Osteoblast (primary cell): ENCODE data around the gene FEM1A. TPM values are rescaled to one million over a fixed set of nuclear protein-coding genes. Genes with fewer than 3 reads are reported as not detected.
"Not testable (repeated sequence)": the region's sequence is repeated elsewhere in the genome, so short reads cannot be mapped to it uniquely, and the experiment has no call there.

Source experiments
- DNase-seq: peaks from one replicate; pipeline ENCODE4 v3.0.0; 2011; ENCODE audit warnings: low spot score, mixed read lengths; ENCODE audit not compliant: insufficient read length; ENCODE audit errors: missing footprints
- H2AFZ ChIP-seq: 2 replicates; pipeline ENCODE4 v1.6.0; 2011; ENCODE audit warnings: mild to moderate bottlenecking, low read length
- H3K27ac ChIP-seq: 2 replicates; pipeline ENCODE4 v1.5.1; 2011; ENCODE audit warnings: mild to moderate bottlenecking, low read depth, low read length, moderate library complexity
- H3K27me3 ChIP-seq: 2 replicates; pipeline ENCODE4 v1.6.0; 2012; ENCODE audit warnings: mild to moderate bottlenecking, control low read depth, inconsistent platforms, low read length, moderate library complexity; ENCODE audit not compliant: insufficient read depth
- H3K36me3 ChIP-seq: 2 replicates; pipeline ENCODE4 v1.5.1; 2011; ENCODE audit warnings: mild to moderate bottlenecking, low read length, control low read depth, moderate library complexity; ENCODE audit not compliant: insufficient read depth
- H3K4me1 ChIP-seq: 2 replicates; pipeline ENCODE4 v1.5.1; 2011; ENCODE audit warnings: mild to moderate bottlenecking, low read length, control low read depth, moderate library complexity; ENCODE audit not compliant: insufficient read depth
- H3K4me2 ChIP-seq: 2 replicates; pipeline ENCODE4 v1.6.0; 2011; ENCODE audit warnings: mild to moderate bottlenecking, low read length; ENCODE audit not compliant: insufficient read depth
- H3K4me3 ChIP-seq: fragments of 200-600 bp; sonication (generic); 3 replicates; pipeline ENCODE4 v1.5.1; 2012; ENCODE audit warnings: mild to moderate bottlenecking, low read length, inconsistent platforms; ENCODE audit not compliant: insufficient read depth
- H3K79me2 ChIP-seq: 2 replicates; pipeline ENCODE4 v1.6.0; 2012; ENCODE audit warnings: mild to moderate bottlenecking, low read length, control low read depth, inconsistent platforms; ENCODE audit not compliant: insufficient read depth
- H3K9me3 ChIP-seq: 2 replicates; pipeline ENCODE4 v1.5.1; 2011; ENCODE audit warnings: low read depth, low read length, control low read depth
- H4K20me1 ChIP-seq: 2 replicates; pipeline ENCODE4 v1.6.0; 2012; ENCODE audit warnings: mild to moderate bottlenecking, low read length, control low read depth; ENCODE audit not compliant: insufficient read depth
- CTCF ChIP-seq: IDR thresholded peaks from 2 replicates; pipeline ENCODE4 v1.5.1; 2011; ENCODE audit warnings: mild to moderate bottlenecking, low read depth, low read length, moderate library complexity; ENCODE audit errors: extremely low read depth
- total RNA-seq: library from RNA; depleted of rRNA; stranded (reverse); fragments of >200 nt; gene quantifications from 2 replicates; pipeline ENCODE4 v1.2.3, GENCODE V29; 2012

The FEM1A gene
- total RNA-seq, 1 donor, result 12.7 TPM

DNA sequence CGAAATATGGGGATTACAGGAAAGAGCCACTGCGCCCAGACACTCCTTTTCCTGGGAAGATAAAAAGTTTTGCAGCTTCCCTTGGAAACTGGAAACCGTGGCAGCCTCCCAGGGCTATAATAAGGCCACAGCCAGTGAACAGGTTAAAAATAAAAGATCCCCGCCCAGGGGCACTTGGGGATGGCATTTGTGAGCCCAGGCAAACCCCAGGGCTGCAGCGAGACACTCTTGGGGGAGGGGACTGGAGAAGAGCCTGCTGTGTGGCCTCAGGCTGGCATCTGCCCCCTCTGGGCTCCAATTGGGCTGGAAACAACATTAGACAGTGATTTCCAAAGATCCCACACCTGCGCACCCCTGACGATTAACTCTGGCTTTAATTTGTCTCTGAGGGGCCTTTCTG is 11.2 kb downstream of the FEM1A start:
- Histone ChIP-seq H3K27me3 (no peaks in the 10 kb centered on the region), H3K4me3 (no peak overlapping the region), H3K79me2 (no peaks in the 10 kb centered on the region), H3K36me3 (no peaks in the 10 kb centered on the region), H2AFZ (no peak overlapping the region), H4K20me1 (no peaks in the 10 kb centered on the region), H3K4me1 (no peaks in the 10 kb centered on the region), H3K9me3 (no peaks in the 10 kb centered on the region), H3K4me2 (no peak overlapping the region), H3K27ac (no peak overlapping the region)
- TF ChIP-seq CTCF, result no peak
- no peak for DNase-seq

GRCh38 chr19:4803736-4804695 is 12.5 kb downstream of the FEM1A start:
- TF ChIP-seq CTCF, result peak; percentile 65
- H3K36me3 ChIP-seq, result no peaks in the 10 kb centered on the region
- no peaks in the 10 kb centered on the region for H3K9me3 ChIP-seq
- H3K27ac ChIP-seq, result no peak overlapping the region
- no peaks in the 10 kb centered on the region for H3K27me3 ChIP-seq
- no peaks in the 10 kb centered on the region for H3K4me1 ChIP-seq
- peak overlapping the region; percentile 56 for H2AFZ ChIP-seq
- no peak overlapping the region for H3K4me2 ChIP-seq
- no peaks in the 10 kb centered on the region for H3K79me2 ChIP-seq
- no peaks in the 10 kb centered on the region for H4K20me1 ChIP-seq
- no peak for DNase-seq
- H3K4me3 ChIP-seq, result no peak overlapping the region

DNA sequence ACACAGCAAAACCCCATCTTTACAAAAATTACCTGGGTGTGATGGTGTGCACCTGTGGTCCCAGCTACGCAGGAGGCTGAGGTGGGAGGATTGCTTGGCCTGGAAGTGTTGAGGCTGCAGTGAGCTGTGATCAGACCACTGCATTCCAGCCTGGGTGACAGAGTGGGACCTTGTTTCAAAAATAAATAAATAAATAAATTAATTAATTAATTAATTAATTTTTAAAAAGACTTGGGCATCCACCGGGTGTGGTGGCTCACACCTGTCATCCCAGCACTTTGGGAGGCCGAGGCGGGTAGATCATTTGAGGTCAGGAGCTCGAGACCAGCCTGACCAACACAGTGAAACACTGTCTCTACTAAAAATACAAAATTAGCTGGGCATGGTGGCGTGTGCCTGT is 13.6 kb downstream of the FEM1A start:
- not testable (repeated sequence) for H2AFZ ChIP-seq, H3K4me3 ChIP-seq, DNase-seq, H3K27me3 ChIP-seq, H4K20me1 ChIP-seq, H3K79me2 ChIP-seq, H3K36me3 ChIP-seq, H3K4me2 ChIP-seq, H3K9me3 ChIP-seq, H3K4me1 ChIP-seq, H3K27ac ChIP-seq

DNA sequence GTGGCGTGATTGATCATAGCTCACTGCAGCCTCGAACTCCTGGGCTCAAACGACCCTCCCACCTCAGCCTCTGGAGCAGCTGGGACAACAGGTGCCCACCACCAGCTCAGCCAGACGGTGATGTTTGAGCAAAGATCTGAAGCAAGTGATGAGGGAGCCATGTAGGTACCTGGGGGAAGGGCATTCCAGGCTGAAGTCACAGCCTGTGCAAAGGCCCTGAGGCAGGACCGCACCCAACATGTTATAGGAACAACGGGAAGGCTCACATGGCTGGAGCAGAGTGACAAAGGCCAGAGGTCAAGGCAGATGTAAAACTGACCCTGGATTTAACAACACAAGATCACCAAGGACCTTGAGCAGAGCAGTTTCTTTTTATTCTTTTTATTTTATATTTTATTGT is 14.8 kb downstream of the FEM1A start:
- Histone ChIP-seq H2AFZ (no peak overlapping the region), H3K9me3 (no peaks in the 10 kb centered on the region), H3K4me1 (no peaks in the 10 kb centered on the region)

More for the DNA sequence above, 14.8 kb downstream of the FEM1A start:
- Histone ChIP-seq H3K79me2 (no peaks in the 10 kb centered on the region), H3K36me3 (no peaks in the 10 kb centered on the region), H3K4me3 (no peak overlapping the region), H4K20me1 (no peaks in the 10 kb centered on the region), H3K27me3 (no peaks in the 10 kb centered on the region), H3K27ac (no peak overlapping the region), H3K4me2 (no peak overlapping the region)
- no peak for DNase-seq
- TF ChIP-seq CTCF, result no peak
